ENCODE data around the gene KCNQ1.
"Not testable (repeated sequence)": the region's sequence is repeated elsewhere in the genome, so short reads cannot be mapped to it uniquely, and the experiment has no call there.

Gene KCNQ1

GRCh38 chr11:2474059-2474901, 29.5 kb downstream of the KCNQ1 start:
- DNase-seq (ENCODE audit: low read depth, low spot score) = no peak

GRCh38 chr11:2475136-2475918, 30.5 kb downstream of the KCNQ1 start:
- no peak for DNase-seq (ENCODE audit: low read depth, low spot score)

GRCh38 chr11:2477254-2477653, 32.4 kb downstream of the KCNQ1 start:
- DNase-seq (ENCODE audit: low read depth, low spot score) = no peak

GRCh38 chr11:2477936-2478335, 33.1 kb downstream of the KCNQ1 start:
- DNase-seq (ENCODE audit: low read depth, low spot score) = no peak

GRCh38 chr11:2480067-2480873, 35.5 kb downstream of the KCNQ1 start:
- DNase-seq (ENCODE audit: low read depth, low spot score) = not testable (repeated sequence)

GRCh38 chr11:2480874-2481220, 36.0 kb downstream of the KCNQ1 start:
- DNase-seq (ENCODE audit: low read depth, low spot score) = no peak

GRCh38 chr11:2481253-2481652, 36.4 kb downstream of the KCNQ1 start:
- DNase-seq (ENCODE audit: low read depth, low spot score) = no peak

GRCh38 chr11:2482204-2482603, 37.4 kb downstream of the KCNQ1 start:
- DNase-seq (ENCODE audit: low read depth, low spot score) = no peak

- no peak for DNase-seq (ENCODE audit: low read depth, low spot score)
Measured at GRCh38 chr11:2482745-2483144, 37.9 kb downstream of the KCNQ1 start.

GRCh38 chr11:2483426-2483825, 38.6 kb downstream of the KCNQ1 start:
- no peak for DNase-seq (ENCODE audit: low read depth, low spot score)

- no peak for DNase-seq (ENCODE audit: low read depth, low spot score)
Measured at GRCh38 chr11:2484576-2485125, 39.8 kb downstream of the KCNQ1 start.

- no peak for DNase-seq (ENCODE audit: low read depth, low spot score)
Measured at GRCh38 chr11:2488004-2488403, 43.2 kb downstream of the KCNQ1 start.

- no peak for DNase-seq (ENCODE audit: low read depth, low spot score)
Measured at GRCh38 chr11:2489083-2489482, 44.3 kb downstream of the KCNQ1 start.

GRCh38 chr11:2497951-2498350, 53.1 kb downstream of the KCNQ1 start:
- not testable (repeated sequence) for DNase-seq (ENCODE audit: low read depth, low spot score)

- no peak for DNase-seq (ENCODE audit: low read depth, low spot score)
Measured at GRCh38 chr11:2498750-2499149, 53.9 kb downstream of the KCNQ1 start.

- no peak for DNase-seq (ENCODE audit: low read depth, low spot score)
Measured at GRCh38 chr11:2507212-2507901, 62.5 kb downstream of the KCNQ1 start.

GRCh38 chr11:2507945-2508749, 63.3 kb downstream of the KCNQ1 start:
- no peak for DNase-seq (ENCODE audit: low read depth, low spot score)

GRCh38 chr11:2508793-2509192, 64.0 kb downstream of the KCNQ1 start:
- DNase-seq (ENCODE audit: low read depth, low spot score) = no peak

- no peak for DNase-seq (ENCODE audit: low read depth, low spot score)
Measured at GRCh38 chr11:2509481-2510001, 64.7 kb downstream of the KCNQ1 start.

Data from activated CD4-positive, CD25-positive, alpha-beta regulatory T cell treated with anti-CD3 and anti-CD28 coated beads, Interleukin-2, amount 50 U/mL, for 16 hours (primary cell).